Fibroblast of mammary gland (primary cell): ENCODE data around the gene ACOX2.

ENCODE experiments used
- DNase-seq: peaks from one replicate; pipeline ENCODE4 v3.0.0-alpha.2; 2010; ENCODE audit warnings: low read depth
- H3K4me3 ChIP-seq: 2 replicates; pipeline ENCODE4 v1.5.1; 2011; ENCODE audit warnings: low read depth, mild to moderate bottlenecking, low read length, moderate library complexity; ENCODE audit not compliant: control insufficient read depth
- TF ChIP-seq, protein P1 (sequence below): conservative IDR thresholded peaks from 2 replicates; pipeline ENCODE4 v1.5.1; 2011; ENCODE audit warnings: low read depth, low read length, inconsistent platforms; ENCODE audit not compliant: control insufficient read depth, insufficient read depth

ACOX2 gene

DNA sequence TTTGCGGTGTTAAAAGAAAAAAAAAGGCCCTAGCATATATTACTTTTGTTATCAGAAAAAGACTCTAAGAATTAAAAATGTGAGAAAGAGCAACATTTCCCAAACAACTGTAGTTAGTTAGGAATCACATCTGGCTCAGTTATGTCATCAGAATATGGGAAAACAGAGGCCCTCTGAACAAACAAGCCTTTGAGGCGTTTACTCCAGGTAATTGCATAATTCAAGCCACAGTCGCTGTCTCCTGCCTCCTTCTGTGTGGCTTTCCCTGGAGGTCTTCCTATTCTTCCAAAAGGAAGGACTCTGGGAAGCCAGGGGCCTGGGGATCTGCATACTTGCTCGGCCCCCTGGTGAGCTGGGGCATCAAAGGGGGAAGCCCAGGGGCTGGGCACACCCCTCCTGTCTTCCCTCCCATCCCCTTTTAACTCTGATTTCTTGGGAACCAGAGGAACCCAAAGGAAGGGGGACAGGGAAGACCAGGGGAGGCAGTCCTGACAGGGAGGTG is 43.9 kb upstream of the ACOX2 start:
- H3K4me3 ChIP-seq, result no peak overlapping the region
- DNase-seq, result no peak
- TF ChIP-seq, protein P1, sequence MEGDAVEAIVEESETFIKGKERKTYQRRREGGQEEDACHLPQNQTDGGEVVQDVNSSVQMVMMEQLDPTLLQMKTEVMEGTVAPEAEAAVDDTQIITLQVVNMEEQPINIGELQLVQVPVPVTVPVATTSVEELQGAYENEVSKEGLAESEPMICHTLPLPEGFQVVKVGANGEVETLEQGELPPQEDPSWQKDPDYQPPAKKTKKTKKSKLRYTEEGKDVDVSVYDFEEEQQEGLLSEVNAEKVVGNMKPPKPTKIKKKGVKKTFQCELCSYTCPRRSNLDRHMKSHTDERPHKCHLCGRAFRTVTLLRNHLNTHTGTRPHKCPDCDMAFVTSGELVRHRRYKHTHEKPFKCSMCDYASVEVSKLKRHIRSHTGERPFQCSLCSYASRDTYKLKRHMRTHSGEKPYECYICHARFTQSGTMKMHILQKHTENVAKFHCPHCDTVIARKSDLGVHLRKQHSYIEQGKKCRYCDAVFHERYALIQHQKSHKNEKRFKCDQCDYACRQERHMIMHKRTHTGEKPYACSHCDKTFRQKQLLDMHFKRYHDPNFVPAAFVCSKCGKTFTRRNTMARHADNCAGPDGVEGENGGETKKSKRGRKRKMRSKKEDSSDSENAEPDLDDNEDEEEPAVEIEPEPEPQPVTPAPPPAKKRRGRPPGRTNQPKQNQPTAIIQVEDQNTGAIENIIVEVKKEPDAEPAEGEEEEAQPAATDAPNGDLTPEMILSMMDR, result no peak

- no peak overlapping the region for H3K4me3 ChIP-seq
- no peak for DNase-seq
- TF ChIP-seq, protein P1, result no peak
Observed at GRCh38 chr3:58578873-58579272, 41.9 kb upstream of the ACOX2 start.

- TF ChIP-seq, protein P1, result peak; percentile 20
- no peak within 1 kb of the TSS for H3K4me3 ChIP-seq
- peak; percentile 68 for DNase-seq
Observed at GRCh38 chr3:58577269-58577821, 40.4 kb upstream of the ACOX2 start, which contains the start of gene FAM107A. TSS of gene FAM107A (minus strand) at chr3:58577391. CDS start at chr3:58569860, 7,531 bp downstream.

DNA sequence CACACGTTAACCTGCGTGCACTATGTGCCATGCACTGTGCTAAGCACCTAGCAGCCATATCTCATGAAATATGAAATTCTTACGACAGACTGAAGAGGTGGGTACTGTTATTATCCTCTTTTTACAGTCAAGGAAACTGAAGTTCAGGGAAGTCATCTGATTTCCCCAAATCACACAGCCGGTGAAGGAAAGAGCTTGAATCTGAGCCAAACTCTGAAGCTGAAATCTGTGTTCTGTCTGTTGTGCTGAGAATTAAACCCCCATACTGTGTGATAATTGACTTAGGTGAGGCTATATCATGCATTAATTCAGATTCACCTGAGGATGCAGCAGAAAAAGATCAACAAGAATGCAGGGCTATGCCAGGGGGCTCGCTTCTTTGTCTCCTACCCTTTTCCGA is 39.7 kb upstream of the ACOX2 start:
- H3K4me3 ChIP-seq, result no peak overlapping the region
- DNase-seq, result no peak
- TF ChIP-seq, protein P1, result no peak

- TF ChIP-seq, protein P1, result no peak
- DNase-seq, result no peak
- H3K4me3 ChIP-seq, result no peak overlapping the region
Observed at GRCh38 chr3:58575971-58576652, 39.1 kb upstream of the ACOX2 start.

DNA sequence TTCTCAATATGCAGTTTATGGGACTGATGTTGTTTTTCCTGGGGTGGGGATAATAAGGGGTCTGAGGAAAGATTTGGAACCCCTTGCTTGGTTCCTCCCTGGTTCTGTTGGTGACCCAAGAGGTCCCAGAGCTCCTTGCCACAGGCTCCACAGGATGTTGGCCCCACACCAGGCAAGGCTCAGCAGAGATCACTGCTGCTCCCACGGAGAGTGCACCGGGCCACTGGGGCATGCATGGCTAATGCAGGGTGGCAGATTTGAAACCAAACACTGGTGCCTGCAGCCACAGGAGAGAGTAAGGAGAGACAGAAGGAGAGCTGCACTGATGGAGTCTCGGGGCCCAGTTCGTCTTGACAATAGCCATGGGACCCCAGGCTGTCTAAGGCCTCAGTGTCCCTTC is 37.7 kb upstream of the ACOX2 start:
- H3K4me3 ChIP-seq, result no peak overlapping the region
- TF ChIP-seq, protein P1, result no peak
- DNase-seq, result no peak

DNA sequence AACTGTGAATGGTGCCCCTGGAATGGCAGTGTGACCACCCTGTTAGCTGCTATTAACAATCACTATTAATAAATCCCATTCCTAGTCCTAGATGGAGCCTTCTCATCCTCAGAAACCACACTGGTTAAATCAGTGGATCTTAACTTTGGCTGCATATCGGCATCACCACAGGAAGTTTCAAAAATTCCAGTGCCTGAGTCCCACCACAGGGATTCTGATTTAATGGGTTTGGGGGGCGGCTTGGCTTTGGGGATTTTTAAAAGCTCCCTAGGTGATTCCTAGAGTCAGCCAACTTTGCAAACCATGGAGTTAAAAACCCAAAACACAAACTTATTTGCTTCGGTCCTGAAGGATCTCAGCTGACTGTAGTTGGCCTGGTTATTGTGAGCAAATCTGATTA is 37.1 kb upstream of the ACOX2 start:
- H3K4me3 ChIP-seq, result no peak overlapping the region
- TF ChIP-seq, protein P1, result no peak
- DNase-seq, result no peak
